GM20431 (cell line): ENCODE data around the gene VCAN.

Experiments
- in situ Hi-C: fragments of 300-500 bp; cut with MseI, MboI; formaldehyde crosslinking; loops from one replicate; pipeline ENCODE4 v1.15.0; 2020; ENCODE audit warnings: low sequenced_read_pairs; ENCODE audit not compliant: unreplicated experiment

The VCAN gene

DNA sequence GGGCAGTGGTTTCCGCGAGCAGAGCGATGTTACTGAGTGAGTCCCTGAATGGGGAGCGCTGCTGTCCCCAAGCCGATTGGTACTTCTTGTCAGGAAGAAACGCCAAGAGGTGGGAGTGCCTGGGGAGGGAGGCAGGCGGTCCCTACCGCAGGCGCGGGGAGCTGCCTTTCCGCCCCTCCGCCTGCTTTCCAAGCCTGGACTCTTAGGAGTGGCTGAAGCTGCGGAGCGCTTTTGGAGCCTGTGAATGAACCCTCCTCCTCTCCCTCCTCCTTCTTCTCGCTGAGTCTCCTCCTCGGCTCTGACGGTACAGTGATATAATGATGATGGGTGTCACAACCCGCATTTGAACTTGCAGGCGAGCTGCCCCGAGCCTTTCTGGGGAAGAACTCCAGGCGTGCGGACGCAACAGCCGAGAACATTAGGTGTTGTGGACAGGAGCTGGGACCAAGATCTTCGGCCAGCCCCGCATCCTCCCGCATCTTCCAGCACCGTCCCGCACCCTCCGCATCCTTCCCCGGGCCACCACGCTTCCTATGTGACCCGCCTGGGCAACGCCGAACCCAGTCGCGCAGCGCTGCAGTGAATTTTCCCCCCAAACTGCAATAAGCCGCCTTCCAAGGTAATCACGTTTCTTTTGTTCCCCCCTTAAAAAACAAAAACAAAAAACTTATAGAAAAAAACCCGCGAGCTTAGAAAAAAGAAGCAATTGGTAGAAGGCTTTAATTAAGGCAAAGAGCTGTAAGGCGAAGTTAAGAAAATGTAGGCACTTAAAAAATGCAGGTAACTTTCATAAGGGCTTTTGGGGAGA is at the start of gene VCAN:
Gene VCAN (plus strand): TSS at position 340 of the 808 bp plus-strand sequence. CDS start 11,775 bp downstream, outside the sequence.
- in situ Hi-C loops = no loop called here

DNA sequence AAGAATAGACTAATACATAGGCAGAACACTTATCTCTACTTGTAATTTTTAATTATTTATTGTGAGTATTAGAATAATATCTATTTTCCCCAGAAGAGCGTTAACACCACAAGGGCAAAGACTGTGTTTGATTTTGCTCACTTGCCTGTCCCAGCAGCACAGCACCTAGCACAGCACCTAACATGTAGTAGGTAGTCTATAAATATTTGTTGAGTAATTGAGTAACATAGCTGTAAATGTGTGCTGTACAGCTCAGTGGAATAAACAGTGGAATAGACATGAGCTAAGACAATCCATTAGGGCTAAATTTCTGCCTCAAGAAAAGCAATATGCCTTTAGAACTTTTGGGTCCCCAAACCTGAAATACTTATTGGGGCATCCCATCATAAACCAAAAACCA is 49.3 kb upstream of the VCAN start:
- in situ Hi-C loops = no loop called here

DNA sequence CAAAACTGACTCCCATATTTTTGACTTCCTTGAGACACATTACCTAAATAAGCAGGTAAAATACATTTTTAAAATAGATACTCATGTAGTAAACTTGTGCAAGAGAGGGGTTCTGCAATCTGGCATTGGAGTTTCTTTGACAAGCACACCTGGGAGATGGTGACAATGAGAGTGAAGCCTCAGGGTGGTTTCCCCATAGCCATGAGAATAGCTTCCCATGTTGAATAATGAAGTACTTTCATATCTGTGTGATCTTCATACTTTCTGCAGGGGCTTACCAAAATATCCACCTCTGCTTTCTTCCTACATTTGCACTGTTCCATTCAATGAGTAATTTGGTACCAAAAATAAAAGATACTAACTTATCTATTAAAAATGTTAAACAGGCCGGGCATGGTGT is 44.7 kb upstream of the VCAN start:
- in situ Hi-C loops = loop anchor here (25.0 kb wide), 1 partner anchor 790 kb away; no protein-coding TSS in a partner anchor

DNA sequence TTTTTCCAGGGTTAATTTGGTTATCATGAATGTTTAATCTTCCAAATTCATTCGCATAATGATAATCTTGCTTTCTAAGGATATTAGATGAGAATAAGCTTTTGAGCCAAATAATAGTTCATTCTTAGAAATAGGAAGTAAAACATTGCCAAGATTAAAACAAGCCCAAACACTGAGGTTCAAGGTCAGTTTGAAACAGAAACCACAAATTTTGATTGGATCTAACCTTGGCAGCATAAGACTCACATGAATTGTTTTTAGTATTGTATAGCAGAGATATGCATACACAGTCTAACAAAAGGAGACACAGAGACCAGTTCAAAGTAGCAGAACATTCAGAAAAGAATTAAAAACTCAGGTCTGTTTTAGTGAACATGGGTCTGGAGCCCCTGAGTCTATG is 43.4 kb upstream of the VCAN start:
- in situ Hi-C loops = loop anchor here (25.0 kb wide), 1 partner anchor 791 kb away; no protein-coding TSS in a partner anchor

DNA sequence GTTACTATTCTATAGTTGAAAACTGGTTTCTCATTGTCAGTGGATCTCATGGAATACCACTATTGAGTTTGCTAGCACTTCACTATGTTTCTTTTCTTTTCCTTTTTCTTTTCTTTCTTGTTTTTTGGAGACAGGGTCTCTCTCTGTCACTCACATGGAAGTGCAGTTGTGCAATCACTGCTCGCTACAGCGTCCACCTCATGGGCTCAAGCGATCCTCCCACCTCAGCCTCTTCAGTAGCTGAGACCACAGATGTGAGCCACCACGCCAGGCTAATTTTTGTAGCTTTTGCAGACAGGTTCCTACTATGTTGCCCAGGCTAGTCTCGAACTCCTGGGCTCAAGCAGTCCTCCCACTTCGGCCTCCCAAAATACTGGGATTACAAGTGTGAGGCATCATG is 42.7 kb upstream of the VCAN start:
- in situ Hi-C loops = loop anchor here (25.0 kb wide), 1 partner anchor 792 kb away; no protein-coding TSS in a partner anchor

DNA sequence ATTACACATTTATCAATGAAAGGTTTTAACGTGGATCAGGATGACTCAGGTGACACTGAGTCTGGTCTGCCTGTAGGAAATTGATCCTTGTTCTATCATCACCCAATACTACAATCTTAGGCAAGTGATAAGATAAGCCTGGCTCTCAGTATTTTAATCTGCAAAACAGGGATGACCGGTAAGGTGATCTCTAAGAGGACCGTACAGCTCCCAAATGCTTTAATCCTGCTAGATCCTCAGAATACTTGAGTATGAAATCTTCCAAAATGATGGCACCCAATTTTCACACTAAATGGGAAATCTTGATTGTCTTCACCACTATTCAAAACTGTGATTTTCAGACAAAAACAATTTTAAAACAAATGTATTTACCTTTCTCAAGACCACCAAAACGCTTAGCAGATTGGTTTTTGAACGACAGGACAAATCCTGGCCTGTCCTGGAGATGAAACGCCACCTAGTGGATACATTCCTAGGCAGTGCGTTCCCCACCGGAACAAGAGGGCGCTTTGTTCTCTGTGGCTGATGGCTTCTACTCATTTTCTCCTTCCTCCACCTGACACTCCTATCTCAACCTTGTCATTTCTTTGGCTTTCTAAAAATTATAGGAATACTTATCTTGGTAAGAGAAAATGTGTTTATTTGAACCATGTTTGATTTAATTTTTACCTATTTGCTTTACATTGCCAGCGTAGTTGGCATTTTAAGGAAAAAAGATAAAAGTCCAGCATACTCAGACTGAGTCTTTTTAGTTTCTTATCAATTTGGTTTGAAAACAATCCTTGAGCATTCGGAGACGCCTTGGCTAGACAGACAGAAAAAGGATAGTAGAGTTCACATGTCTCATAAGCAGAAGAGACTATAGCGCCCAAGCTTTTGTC is 41.2 kb upstream of the VCAN start:
- in situ Hi-C loops = loop anchor here (25.0 kb wide), 1 partner anchor 793 kb away; no protein-coding TSS in a partner anchor

DNA sequence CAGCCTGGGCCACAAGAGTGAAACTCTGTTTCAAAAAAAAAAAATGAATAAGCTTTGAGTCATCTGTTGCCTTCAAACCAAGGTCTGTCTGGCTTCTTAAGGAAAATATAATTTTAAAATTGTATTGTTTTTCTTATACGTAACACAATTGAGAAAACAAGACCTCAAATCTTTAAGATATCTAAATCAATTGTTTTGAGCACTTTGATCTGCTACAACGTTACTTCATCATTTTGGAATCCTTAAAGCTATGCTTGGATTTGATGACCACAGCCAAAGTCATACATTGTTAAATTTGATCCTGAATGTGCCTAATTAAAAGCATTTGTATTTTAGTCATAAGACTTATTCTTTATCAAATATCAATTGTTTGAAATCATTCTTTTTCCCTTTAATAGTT is 37.7 kb upstream of the VCAN start:
- in situ Hi-C loops = loop anchor here (25.0 kb wide), 1 partner anchor 797 kb away; no protein-coding TSS in a partner anchor

DNA sequence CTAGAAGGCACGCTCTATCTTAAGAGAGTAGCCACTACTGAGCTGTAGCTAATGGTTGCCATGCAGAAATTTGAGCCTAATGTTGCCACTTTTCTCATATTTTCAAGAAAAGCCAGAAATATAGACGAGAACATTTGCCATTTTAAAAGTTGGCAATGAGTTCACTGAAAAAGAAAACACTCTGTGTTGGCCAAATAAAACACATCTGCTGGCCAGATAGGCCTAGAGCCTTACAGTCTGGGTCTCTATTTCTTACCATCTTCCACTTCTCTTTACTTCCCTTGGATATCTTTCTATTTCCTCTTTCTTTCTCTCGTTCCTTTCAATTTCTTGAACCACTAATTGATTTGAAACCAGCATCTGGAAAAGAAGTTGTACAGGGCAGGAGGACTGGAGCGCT is 36.6 kb upstream of the VCAN start:
- in situ Hi-C loops = loop anchor here (25.0 kb wide), 1 partner anchor 798 kb away; no protein-coding TSS in a partner anchor

DNA sequence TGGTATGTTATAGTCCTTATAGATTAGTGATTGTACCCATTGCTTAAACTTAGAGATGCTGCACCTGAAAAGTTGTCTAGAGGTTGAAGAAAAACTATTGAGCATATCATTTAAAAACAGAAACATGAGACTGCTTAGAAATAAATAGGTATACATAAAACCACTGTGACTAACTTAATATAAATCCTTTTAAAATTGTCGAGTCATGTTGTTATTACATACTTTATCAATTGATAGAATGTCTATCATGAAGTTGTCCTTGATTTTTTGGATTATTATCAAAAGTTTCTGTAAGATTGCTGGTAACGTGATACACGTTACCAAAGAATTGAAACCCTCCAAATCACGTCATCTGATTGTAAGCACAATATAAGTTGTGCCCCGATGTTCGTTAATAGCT is 35.3 kb upstream of the VCAN start:
- in situ Hi-C loops = loop anchor here (25.0 kb wide), 1 partner anchor 799 kb away; no protein-coding TSS in a partner anchor

DNA sequence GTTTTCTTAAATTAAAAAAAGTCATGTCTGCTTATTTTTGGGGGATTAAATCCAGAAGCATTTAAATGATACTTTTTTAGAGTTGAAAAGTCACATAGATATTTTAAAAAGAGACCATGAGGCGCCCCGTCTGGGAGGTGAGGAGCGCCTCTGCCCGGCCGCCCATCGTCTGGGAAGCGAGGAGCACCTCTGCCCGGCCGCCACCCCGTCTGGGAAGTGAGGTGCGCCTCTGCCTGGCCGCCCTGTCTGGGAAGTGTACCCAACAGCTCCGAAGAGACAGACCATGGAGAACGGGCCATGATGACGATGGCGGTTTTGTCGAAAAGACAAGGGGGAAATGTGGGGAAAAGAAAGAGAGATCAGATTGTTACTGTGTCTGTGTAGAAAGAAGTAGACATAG is 33.8 kb upstream of the VCAN start:
- in situ Hi-C loops = loop anchor here (25.0 kb wide), 1 partner anchor 800 kb away; no protein-coding TSS in a partner anchor

DNA sequence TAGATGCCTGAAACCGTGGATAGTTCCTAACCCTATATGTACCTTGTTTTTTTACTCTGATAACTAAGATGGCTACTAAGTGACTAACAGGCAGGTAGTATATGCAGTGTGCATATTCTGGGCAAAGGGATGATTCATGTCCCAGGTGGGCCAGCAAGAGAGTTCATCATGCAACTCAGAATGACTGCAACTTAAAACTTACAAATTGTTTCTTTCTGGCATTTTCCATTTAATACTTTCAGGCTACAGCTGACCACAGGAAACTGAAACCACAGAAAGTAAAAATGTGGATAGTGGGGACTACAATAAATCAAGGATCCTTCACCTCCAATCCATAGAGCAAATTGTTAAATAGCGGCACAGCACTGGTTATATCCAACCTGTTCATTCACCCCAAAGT is 30.7 kb upstream of the VCAN start:
- in situ Hi-C loops = loop anchor here (25.0 kb wide), 1 partner anchor 804 kb away; no protein-coding TSS in a partner anchor

DNA sequence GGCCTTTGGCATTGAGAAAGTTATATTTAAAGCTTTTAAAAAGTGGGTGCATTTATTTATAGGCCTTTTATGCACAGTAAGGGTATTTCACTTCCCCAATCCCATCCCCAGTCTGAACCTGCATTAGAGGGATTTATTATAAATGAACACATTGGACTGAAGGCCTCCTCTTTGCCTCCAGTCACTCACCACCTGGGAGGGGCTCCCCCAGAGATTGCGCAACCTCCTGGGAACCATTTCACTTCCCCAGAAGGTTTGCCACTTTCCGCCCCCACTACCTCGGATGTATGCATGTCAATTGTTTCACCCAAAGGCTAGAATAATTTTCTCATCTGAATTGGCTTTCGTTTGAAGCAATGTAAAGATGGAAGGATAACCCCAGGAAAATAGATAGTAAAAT is 29.8 kb upstream of the VCAN start:
- in situ Hi-C loops = loop anchor here (25.0 kb wide), 1 partner anchor 804 kb away; no protein-coding TSS in a partner anchor

DNA sequence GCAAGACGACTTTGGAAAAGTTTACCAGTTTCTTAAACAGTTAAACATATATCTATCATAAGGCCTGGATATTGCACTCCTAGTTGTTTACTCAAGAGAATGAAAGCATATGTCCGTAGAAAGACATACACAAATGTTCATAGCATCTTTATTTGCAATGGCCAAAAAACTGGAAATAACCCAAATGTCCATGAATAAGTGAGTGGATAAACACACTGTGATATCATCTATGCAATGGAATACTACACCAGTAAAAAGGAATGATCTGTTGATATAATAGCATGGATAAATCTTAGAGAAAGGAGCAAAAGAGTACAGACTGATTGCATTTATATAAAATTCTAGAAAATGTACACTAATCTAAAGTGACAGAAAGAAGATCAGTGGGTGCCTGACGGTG is 28.0 kb upstream of the VCAN start:
- in situ Hi-C loops = loop anchor here (25.0 kb wide), 1 partner anchor 806 kb away; no protein-coding TSS in a partner anchor

DNA sequence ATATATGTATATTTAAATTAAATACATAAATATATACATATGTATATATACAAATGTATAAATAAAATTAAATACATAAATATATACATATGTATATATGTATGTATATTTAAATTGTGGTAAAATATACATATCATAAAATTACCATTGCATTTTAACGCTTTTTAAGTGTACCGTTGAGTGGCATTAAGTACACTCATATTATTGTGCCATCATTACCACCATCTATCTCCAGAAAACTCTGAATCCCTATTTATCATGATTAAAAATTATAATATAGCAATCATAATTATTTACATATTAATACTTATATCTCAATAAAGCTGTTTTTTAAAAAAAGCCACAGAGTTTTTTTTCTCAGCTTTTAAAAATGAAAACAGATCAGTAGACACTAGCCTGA is 27.1 kb upstream of the VCAN start:
- in situ Hi-C loops = loop anchor here (25.0 kb wide), 1 partner anchor 807 kb away; no protein-coding TSS in a partner anchor

DNA sequence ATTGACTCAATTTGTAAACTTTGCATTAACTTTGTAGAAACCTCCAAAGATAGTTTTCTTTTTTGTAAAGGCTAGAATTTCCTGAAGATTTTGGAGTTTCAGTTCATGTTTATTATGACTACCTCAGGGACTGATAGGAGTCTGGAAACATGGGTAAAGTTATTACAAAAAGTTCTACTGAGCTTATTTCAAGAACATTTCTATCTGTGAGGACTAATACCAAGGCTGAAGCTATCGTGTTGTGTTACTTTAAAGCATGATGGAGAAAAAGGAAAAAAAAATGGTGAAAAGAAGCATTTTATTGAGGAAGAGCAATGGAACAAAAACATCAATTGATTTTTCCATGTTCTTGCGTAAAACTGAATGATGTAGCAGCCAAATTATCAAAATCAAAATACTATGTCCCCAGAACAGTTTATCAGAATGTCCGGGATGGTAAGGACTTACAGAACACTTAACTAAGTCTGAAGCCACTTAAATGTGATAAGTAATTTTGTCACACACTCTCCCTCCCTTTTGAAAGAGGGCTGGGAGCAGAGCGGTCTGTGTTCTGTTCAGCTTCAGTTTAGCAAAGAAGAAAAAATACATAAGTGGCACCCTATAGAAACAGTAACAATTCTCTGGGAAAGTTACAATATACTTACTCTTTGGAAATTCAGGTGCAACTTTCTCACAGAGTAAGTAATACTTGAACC is 25.1 kb upstream of the VCAN start:
- in situ Hi-C loops = loop anchor here (25.0 kb wide), 1 partner anchor 809 kb away; no protein-coding TSS in a partner anchor

DNA sequence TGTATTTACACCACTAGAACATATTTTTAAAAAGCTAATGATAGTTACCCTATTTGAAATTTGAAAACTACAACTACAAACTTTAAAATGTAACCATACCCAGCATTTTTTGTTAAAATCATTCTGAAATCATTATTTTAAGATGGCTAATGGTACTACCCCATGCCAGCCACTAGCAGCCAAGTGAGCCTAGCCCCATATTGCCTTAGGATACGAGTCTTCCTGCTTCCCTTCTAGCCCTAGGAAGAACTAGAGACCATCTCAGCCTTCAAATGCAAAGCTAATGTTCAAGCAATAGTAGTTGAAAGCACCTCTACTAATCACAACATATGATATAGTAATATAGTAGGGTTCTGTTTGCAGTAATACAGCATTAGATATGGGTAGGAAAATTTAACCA is 24.0 kb upstream of the VCAN start:
- in situ Hi-C loops = loop anchor here (25.0 kb wide), 1 partner anchor 810 kb away; no protein-coding TSS in a partner anchor

DNA sequence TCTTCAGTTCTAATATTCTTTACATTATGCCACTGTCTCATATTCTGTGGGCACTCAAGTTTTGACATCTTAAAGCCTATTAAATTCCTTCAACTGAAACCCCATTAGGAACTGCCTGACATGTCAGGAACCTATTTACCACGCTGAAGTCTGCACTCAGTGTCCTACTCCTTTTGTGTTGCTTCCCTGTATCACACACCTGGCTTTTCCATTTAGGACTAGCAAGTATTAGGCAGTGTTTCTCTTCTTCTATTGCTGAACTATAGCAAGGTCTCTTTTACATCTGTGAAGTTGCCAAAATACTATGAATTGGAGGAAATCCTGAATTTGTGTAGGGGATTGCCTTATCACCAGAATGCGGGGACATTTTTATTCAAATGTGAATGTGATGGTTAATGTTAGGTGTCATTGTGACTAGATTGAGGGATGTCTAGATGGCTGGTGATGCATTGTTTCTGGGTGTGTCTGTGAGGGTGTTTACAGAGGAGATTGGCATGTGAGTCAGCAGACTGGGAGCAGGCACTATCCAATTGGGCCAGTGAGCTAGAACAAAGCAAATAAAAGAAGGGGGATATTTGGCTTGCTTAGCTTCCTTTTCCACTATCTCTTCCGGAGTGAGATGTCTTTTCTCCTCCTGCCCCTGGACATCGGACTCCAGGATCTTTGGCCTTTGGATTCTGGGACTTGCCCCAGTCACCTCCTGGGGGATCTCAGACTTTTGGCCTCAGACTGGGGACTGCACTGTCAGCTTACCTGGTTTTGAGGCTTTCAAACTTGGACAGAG is 21.2 kb upstream of the VCAN start:
- in situ Hi-C loops = no loop called here

DNA sequence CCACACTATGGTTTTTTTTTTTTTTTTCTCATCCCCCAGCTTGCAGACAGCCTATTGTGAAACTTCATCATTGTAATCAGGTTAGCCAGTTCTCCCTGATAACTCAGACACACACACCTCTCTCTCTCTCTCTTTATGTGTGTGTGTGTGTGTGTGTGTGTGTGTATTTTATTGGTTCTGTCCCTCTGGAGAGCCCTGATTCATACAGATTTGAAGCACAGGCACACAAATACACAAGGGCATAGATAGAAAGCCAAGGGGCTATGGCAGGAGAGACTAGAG is 20.6 kb upstream of the VCAN start:
- in situ Hi-C loops = no loop called here

DNA sequence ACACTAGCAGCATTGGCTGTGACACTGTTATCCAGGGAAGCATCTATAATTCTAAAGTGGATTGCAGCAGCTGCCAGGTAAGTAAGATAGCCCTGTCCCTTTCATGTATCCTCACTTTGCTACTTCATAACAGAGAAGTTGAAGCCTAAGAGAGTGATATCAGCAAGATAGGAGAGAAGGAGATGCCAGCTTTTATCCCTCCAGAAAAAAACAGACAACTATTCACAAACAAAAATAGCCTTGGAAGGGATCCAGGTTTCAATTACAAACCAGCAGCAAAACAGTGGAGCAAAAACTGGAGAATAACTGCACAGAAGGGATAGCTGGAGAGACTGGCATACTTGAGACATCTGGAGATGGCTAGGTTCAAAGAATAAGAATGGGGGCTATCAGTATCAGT is 19.6 kb upstream of the VCAN start:
- in situ Hi-C loops = no loop called here
